ENCODE data around the gene FBXL16. TPM values are rescaled to one million over a fixed set of nuclear protein-coding genes. Genes with fewer than 3 reads are reported as not detected.

Gene FBXL16
- polyA plus RNA-seq, 1 donor (not counting 4 experiments of a cell fraction or from before 2014, with no cell fraction given): 0.81 TPM

DNA sequence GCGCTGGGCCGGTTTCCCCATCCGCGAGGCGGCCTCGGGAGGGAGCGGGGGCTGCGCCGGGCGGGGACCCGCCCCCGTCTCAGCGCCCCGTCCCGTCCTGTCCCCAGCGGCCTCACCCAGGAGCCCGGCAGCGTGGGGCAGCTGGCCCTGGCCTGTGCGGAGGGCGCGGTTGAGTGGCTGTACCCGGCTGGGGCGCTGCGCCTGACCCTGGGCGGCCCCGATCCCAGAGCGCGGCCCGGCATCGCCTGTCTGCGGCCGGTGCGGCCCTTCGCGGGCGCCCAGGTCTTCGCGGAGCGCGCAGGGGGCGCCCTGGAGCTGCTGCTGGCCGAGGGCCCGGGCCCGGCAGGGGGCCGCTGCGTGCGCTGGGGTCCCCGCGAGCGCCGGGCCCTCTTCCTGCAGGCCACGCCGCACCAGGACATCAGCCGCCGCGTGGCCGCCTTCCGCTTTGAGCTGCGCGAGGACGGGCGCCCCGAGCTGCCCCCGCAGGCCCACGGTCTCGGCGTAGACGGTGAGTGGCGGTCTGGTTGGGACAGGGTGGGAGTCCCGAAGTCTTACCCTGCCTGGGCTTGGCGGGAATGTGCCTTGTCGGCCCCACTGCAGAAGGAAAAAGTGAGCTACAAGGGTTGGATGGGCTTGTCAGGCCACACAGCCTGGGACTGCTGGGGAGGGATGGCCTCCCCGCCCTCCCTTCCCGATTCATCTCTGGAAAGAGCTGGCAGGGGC is 10.0 kb upstream of the FBXL16 start:
- Histone ChIP-seq H3K9me1 (ENCODE audit: control insufficient read depth, extremely low read depth, insufficient read depth, low read length) (no peaks in the 10 kb centered on the region), H3K9me3 (ENCODE audit: control insufficient read depth, low read depth, low read length) (no peaks in the 10 kb centered on the region), H3K27ac (ENCODE audit: control insufficient read depth, insufficient read depth, low read length) (no peak overlapping the region), H3K4me1 (ENCODE audit: control insufficient read depth, extremely low read depth, insufficient read depth, low read length) (peaks cover 31% of the 10 kb centered on the region), H3K27me3 (ENCODE audit: control insufficient read depth, extremely low read depth, insufficient read depth, low read length) (peaks cover 10% of the 10 kb centered on the region), H2AFZ (ENCODE audit: control insufficient read depth, low read length) (no peak overlapping the region), H3K4me2 (ENCODE audit: control insufficient read depth, extremely low read depth, insufficient read depth, low read depth, low read length) (peak overlapping the region; percentile 70), H3K36me3 (ENCODE audit: control insufficient read depth in 2 of 2, extremely low read depth in 1 of 2, insufficient read depth in 2 of 2, low read length in 2 of 2) (no peaks in the 10 kb centered on the region), H4K20me1 (ENCODE audit: control insufficient read depth, extremely low read depth, insufficient read depth, low read length) (peaks cover 8% of the 10 kb centered on the region), H3K9ac (ENCODE audit: control insufficient read depth, extremely low read depth, insufficient read depth, low read length) (peak overlapping the region; percentile 52), H3K4me3 (ENCODE audit: control insufficient read depth in 2 of 3, extremely low read depth in 1 of 3, insufficient read depth in 2 of 3, low read depth in 1 of 3, low read length in 3 of 3) (peak overlapping the region; percentile 54 to 72 (median 54)), H3K79me2 (ENCODE audit: control insufficient read depth, insufficient read depth, low read length) (peaks cover 8% of the 10 kb centered on the region)
- DNase-seq (ENCODE audit: low read depth, low spot score) (no peak), FAIRE-seq (no peak)
- dilution Hi-C loops (cut with MboI; ENCODE audit: extremely low pct_ligation_motif_present, low sequenced_read_pairs): no loop called here
- TF ChIP-seq, protein P1, sequence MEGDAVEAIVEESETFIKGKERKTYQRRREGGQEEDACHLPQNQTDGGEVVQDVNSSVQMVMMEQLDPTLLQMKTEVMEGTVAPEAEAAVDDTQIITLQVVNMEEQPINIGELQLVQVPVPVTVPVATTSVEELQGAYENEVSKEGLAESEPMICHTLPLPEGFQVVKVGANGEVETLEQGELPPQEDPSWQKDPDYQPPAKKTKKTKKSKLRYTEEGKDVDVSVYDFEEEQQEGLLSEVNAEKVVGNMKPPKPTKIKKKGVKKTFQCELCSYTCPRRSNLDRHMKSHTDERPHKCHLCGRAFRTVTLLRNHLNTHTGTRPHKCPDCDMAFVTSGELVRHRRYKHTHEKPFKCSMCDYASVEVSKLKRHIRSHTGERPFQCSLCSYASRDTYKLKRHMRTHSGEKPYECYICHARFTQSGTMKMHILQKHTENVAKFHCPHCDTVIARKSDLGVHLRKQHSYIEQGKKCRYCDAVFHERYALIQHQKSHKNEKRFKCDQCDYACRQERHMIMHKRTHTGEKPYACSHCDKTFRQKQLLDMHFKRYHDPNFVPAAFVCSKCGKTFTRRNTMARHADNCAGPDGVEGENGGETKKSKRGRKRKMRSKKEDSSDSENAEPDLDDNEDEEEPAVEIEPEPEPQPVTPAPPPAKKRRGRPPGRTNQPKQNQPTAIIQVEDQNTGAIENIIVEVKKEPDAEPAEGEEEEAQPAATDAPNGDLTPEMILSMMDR (optimal IDR thresholded peaks at IDR 0.05 in 1 of 3, IDR thresholded peaks at IDR 0.05 in 1 of 3, conservative IDR thresholded peaks at IDR 0.05 in 1 of 3; ENCODE audit: extremely low read depth in 1 of 3, insufficient read depth in 2 of 3, low read length in 3 of 3): peak in 1 of 3 experiments; percentile 38
- no peak for TF ChIP-seq EZH2 (IDR thresholded peaks at IDR 0.05; ENCODE audit: low read length)

DNA sequence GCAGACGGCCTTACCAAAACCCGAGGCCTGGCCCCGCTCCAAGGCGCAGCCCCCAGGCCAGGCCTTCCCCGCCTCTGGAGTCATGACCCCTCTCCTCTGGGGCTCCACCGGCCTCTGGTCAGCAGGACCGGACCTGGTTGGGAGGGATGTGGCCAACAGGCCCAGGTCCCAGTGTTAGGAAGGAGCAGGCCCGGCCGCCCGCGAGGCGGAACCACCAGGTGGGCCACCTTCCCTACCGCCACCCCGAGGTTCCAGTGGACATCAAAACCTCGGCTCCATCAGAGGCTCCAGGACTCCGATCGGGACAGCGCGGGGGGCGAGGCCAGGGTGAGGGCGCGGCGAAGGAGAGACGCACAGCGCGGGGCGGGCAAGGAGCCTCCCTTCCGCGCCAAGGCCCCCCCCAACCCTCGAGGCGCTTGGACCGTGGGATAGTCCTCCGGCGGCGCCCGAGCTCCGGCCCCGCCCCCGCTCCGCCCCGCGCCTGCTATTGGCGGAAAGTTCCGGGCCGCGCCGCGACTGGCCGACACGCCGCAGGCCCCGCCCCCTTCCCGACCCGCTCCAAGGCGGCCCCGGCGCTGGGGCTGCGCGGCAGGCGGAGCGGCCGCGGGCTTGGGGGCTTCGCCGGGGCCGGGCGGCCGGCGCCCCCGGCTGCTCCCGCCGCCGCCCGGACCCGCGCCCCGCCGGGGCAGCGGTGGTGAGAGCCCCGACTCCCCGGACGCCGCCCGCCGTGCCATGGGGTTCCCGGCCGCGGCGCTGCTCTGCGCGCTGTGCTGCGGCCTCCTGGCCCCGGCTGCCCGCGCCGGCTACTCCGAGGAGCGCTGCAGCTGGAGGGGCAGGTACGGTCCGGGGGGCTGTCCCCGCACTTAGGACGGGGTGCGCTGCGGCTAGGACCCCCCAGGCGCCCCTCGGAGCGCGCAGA is 9.2 kb upstream of the FBXL16 start, which contains the start of gene METRN:
Gene METRN, plus strand, starts transcription at position 561 of the 919 bp plus-strand sequence. Its CDS starts 172 bp downstream, at position 733.
- peaks cover 8% of the 10 kb centered on the region for H4K20me1 ChIP-seq (ENCODE audit: control insufficient read depth, extremely low read depth, insufficient read depth, low read length)
- no peak within 1 kb of the TSS for H2AFZ ChIP-seq (ENCODE audit: control insufficient read depth, low read length)
- H3K4me2 ChIP-seq (ENCODE audit: control insufficient read depth, extremely low read depth, insufficient read depth, low read depth, low read length): peak within 1 kb of the TSS; percentile 70
- H3K9me3 ChIP-seq (ENCODE audit: control insufficient read depth, low read depth, low read length): no peaks in the 10 kb centered on the region
- dilution Hi-C loops (cut with MboI; ENCODE audit: extremely low pct_ligation_motif_present, low sequenced_read_pairs): no loop called here
- H3K36me3 ChIP-seq (ENCODE audit: control insufficient read depth in 2 of 2, extremely low read depth in 1 of 2, insufficient read depth in 2 of 2, low read length in 2 of 2): no peaks in the 10 kb centered on the region
- H3K4me1 ChIP-seq (ENCODE audit: control insufficient read depth, extremely low read depth, insufficient read depth, low read length): peaks cover 24% of the 10 kb centered on the region
- FAIRE-seq (no peak), DNase-seq (ENCODE audit: low read depth, low spot score) (no peak)
- no peak for TF ChIP-seq EZH2 (IDR thresholded peaks at IDR 0.05; ENCODE audit: low read length)
- TF ChIP-seq, protein P1 (optimal IDR thresholded peaks at IDR 0.05 in 1 of 3, IDR thresholded peaks at IDR 0.05 in 1 of 3, conservative IDR thresholded peaks at IDR 0.05 in 1 of 3; ENCODE audit: extremely low read depth in 1 of 3, insufficient read depth in 2 of 3, low read length in 3 of 3): no peak
- H3K4me3 ChIP-seq (ENCODE audit: control insufficient read depth in 2 of 3, extremely low read depth in 1 of 3, insufficient read depth in 2 of 3, low read depth in 1 of 3, low read length in 3 of 3): peak within 1 kb of the TSS; percentile 54 to 72 (median 54)
- peaks cover 18% of the 10 kb centered on the region for H3K27me3 ChIP-seq (ENCODE audit: control insufficient read depth, extremely low read depth, insufficient read depth, low read length)
- peaks cover 8% of the 10 kb centered on the region for H3K79me2 ChIP-seq (ENCODE audit: control insufficient read depth, insufficient read depth, low read length)
- H3K9me1 ChIP-seq (ENCODE audit: control insufficient read depth, extremely low read depth, insufficient read depth, low read length): no peaks in the 10 kb centered on the region
- peak within 1 kb of the TSS; percentile 20 for H3K27ac ChIP-seq (ENCODE audit: control insufficient read depth, insufficient read depth, low read length)
- peak within 1 kb of the TSS; percentile 52 for H3K9ac ChIP-seq (ENCODE audit: control insufficient read depth, extremely low read depth, insufficient read depth, low read length)

Measured in keratinocyte (primary cell).